ENCODE measurements around the gene APLP2. TPM values are rescaled to one million over a fixed set of nuclear protein-coding genes. Genes with fewer than 3 reads are reported as not detected.

The APLP2 gene
- total RNA-seq, 1 experiment from 2014 or later, result 345 TPM

GRCh38 chr11:130109386-130109785, 39.7 kb downstream of the APLP2 start:
- no peak overlapping the region for H2AFZ ChIP-seq (ENCODE audit: low read length)
- no peaks in the 10 kb centered on the region for H3F3A ChIP-seq (ENCODE audit: low read length, unreplicated experiment)
- CTCF ChIA-PET, result no interaction called here
- intact Hi-C loops (cut with micrococcal nuclease), result no loop called here
- H4K20me1 ChIP-seq (ENCODE audit: low read length), result peaks cover 20% of the 10 kb centered on the region; the same call in 1 of the 2 replicates
- peaks cover 51% of the 10 kb centered on the region for H3K79me2 ChIP-seq (ENCODE audit: low read length)
- no peak overlapping the region for H3K9ac ChIP-seq (ENCODE audit: low read length)
- POLR2A ChIA-PET (ENCODE audit: unreplicated experiment), result no interaction called here
- ATAC-seq (no peak), DNase-seq (no peak)
- no peak overlapping the region for H3K27ac ChIP-seq (ENCODE audit: low read length)
- TF ChIP-seq CTCF (conservative IDR thresholded peaks at IDR 0.05; ENCODE audit: low read depth, low read length), result no peak
- TF ChIP-seq EZH2phosphoT487 (IDR thresholded peaks at IDR 0.05; ENCODE audit: borderline replicate concordance, low read length), result no peak
- no peak for TF ChIP-seq EZH2 (IDR thresholded peaks at IDR 0.05; ENCODE audit: low read length, unreplicated experiment)
- no peaks in the 10 kb centered on the region for H3K9me2 ChIP-seq (replicated peaks; ENCODE audit: low read length)
- peaks cover 48% of the 10 kb centered on the region for H3K36me3 ChIP-seq (ENCODE audit: low read depth, low read length)
- no peak overlapping the region for H3K4me3 ChIP-seq (ENCODE audit: low read length)
- H3K9me3 ChIP-seq (ENCODE audit: low read length), result no peaks in the 10 kb centered on the region
- no peaks in the 10 kb centered on the region for H3K4me1 ChIP-seq (ENCODE audit: insufficient read depth, low read length)
- H3K27me3 ChIP-seq (ENCODE audit: low read length), result no peaks in the 10 kb centered on the region
- H3K4me2 ChIP-seq (ENCODE audit: low read length), result no peak overlapping the region
- no TSS peak for BruUV-seq (replicated peaks)

- Histone ChIP-seq H4K20me1 (ENCODE audit: low read length) (peaks cover 11% of the 10 kb centered on the region; the same call in 1 of the 2 replicates), H3F3A (ENCODE audit: low read length, unreplicated experiment) (no peaks in the 10 kb centered on the region), H2AFZ (ENCODE audit: low read length) (no peak overlapping the region), H3K4me1 (ENCODE audit: insufficient read depth, low read length) (no peaks in the 10 kb centered on the region), H3K79me2 (ENCODE audit: low read length) (peaks cover 44% of the 10 kb centered on the region), H3K4me3 (ENCODE audit: low read length) (no peak overlapping the region), H3K4me2 (ENCODE audit: low read length) (no peak overlapping the region), H3K9me2 (replicated peaks; ENCODE audit: low read length) (no peaks in the 10 kb centered on the region), H3K27me3 (ENCODE audit: low read length) (no peaks in the 10 kb centered on the region), H3K27ac (ENCODE audit: low read length) (no peak overlapping the region), H3K9me3 (ENCODE audit: low read length) (no peaks in the 10 kb centered on the region), H3K36me3 (ENCODE audit: low read depth, low read length) (peaks cover 48% of the 10 kb centered on the region), H3K9ac (ENCODE audit: low read length) (no peak overlapping the region)
- TF ChIP-seq EZH2 (IDR thresholded peaks at IDR 0.05; ENCODE audit: low read length, unreplicated experiment), result no peak
- TF ChIP-seq EZH2phosphoT487 (IDR thresholded peaks at IDR 0.05; ENCODE audit: borderline replicate concordance, low read length), result no peak
- TF ChIP-seq CTCF (conservative IDR thresholded peaks at IDR 0.05; ENCODE audit: low read depth, low read length), result no peak
- intact Hi-C loops (cut with micrococcal nuclease), result no loop called here
- no TSS peak for BruUV-seq (replicated peaks)
- DNase-seq, result no peak
- ATAC-seq, result no peak
- CTCF ChIA-PET, result no interaction called here
- POLR2A ChIA-PET (ENCODE audit: unreplicated experiment), result no interaction called here
Measured at GRCh38 chr11:130110339-130111108, 40.8 kb downstream of the APLP2 start.

GRCh38 chr11:130112071-130112830, 42.6 kb downstream of the APLP2 start:
- intact Hi-C loops (cut with micrococcal nuclease), result no loop called here
- Histone ChIP-seq H3K27ac (ENCODE audit: low read length) (no peak overlapping the region), H3K4me3 (ENCODE audit: low read length) (no peak overlapping the region), H3K27me3 (ENCODE audit: low read length) (no peaks in the 10 kb centered on the region), H2AFZ (ENCODE audit: low read length) (no peak overlapping the region), H3K79me2 (ENCODE audit: low read length) (peaks cover 32% of the 10 kb centered on the region), H3K4me2 (ENCODE audit: low read length) (no peak overlapping the region), H3K9ac (ENCODE audit: low read length) (no peak overlapping the region), H3F3A (ENCODE audit: low read length, unreplicated experiment) (no peaks in the 10 kb centered on the region), H3K4me1 (ENCODE audit: insufficient read depth, low read length) (no peaks in the 10 kb centered on the region), H3K36me3 (ENCODE audit: low read depth, low read length) (peaks cover 42% of the 10 kb centered on the region), H4K20me1 (ENCODE audit: low read length) (peaks cover 5% of the 10 kb centered on the region; the same call in 1 of the 2 replicates), H3K9me2 (replicated peaks; ENCODE audit: low read length) (no peaks in the 10 kb centered on the region), H3K9me3 (ENCODE audit: low read length) (no peaks in the 10 kb centered on the region)
- ATAC-seq (no peak), DNase-seq (no peak)
- ChIA-PET CTCF (no interaction called here), POLR2A (ENCODE audit: unreplicated experiment) (no interaction called here)
- TF ChIP-seq CTCF (conservative IDR thresholded peaks at IDR 0.05; ENCODE audit: low read depth, low read length) (no peak), EZH2 (IDR thresholded peaks at IDR 0.05; ENCODE audit: low read length, unreplicated experiment) (no peak), EZH2phosphoT487 (IDR thresholded peaks at IDR 0.05; ENCODE audit: borderline replicate concordance, low read length) (no peak)
- no TSS peak for BruUV-seq (replicated peaks)
